HL-60/S4 treated with retinoic acid at 250 ng/mL for 4 days and 3 days (cell line): Measurements from ENCODE around the gene EME1.
"Not testable (repeated sequence)": the region's sequence is repeated elsewhere in the genome, so short reads cannot be mapped to it uniquely, and the experiment has no call there.

Experiments used
- in situ Hi-C: fragments of 300-500 bp; cut with MboI; formaldehyde crosslinking; loops from 2 replicates; pipeline ENCODE4 v1.7.0; 2022; ENCODE audit warnings: low sequenced_read_pairs

EME1 gene

DNA sequence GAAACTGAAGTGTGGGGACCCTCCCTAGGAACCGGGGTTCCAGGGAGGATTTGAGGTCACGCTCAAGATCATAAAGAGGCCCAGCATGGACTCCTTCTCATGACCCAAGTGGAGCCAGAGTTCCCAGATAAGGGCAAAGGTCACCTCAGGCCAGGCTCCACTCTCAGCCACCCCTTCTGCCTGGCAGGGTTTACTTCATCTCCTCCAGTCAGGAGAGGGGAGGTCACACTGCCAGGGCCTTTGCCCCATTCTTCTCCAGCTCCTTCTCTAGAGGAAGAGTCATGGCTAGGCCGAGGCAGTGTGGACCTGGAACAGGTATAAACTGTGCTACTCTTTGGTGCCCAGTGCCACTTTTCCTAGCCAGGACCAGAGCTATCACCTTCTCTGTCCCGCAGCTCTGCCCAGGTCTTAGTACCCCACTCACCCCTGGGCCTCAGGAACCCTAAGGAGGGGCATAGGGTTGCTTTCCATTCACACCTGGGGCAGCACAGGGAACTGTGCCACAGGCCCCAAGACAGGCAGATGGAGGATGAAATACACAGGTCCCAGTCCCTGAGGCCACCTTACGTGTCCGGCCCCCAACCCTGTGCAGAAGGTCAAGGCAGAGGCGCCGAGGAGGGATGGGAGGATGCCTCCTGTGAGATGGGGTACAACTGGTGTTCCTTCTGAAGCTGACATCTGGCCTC is 52.1 kb downstream of the EME1 start:
- in situ Hi-C loops: no loop called here

DNA sequence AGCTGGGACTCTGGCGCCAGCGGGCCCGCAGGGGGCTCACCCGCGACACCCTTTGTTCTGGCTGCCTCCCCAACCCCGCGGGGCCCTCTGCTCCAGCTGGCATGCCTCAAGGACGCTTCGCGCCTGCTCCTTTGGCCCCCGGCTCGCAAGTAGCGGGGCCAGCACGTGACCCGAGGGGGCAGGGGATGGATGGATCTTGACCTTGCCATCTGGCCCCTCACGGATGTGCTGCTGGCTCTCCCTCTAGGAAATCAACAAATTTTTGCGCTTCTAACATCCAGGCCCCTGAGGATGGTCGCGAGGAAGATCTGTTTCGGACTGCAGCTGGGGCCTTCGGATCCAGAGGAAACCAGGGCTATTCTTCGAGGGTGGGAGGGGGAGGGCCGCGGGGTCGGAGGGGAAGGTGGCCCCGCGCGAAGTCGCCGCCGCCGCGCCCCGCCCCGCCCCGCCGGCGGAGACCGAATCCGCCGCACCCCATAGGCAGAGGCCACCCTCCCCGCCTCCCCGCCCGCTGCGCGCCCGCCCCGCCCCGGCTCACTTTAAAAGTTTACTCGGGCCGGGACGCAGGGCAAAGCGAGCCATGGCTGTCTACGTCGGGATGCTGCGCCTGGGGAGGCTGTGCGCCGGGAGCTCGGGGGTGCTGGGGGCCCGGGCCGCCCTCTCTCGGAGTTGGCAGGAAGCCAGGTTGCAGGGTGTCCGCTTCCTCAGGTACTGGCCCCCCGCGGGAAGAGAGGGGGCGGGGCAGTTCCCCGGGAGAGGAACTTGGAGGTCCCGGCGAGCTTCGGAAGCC is 52.8 kb downstream of the EME1 start, which contains the start of gene ACSF2:
Gene ACSF2, plus strand, starts transcription at position 537 of the 790 bp plus-strand sequence. Its CDS starts 44 bp downstream, at position 581.
- in situ Hi-C loops: no loop called here

GRCh38 chr17:50426472-50426782 is 53.4 kb downstream of the EME1 start:
- in situ Hi-C loops: no loop called here

DNA sequence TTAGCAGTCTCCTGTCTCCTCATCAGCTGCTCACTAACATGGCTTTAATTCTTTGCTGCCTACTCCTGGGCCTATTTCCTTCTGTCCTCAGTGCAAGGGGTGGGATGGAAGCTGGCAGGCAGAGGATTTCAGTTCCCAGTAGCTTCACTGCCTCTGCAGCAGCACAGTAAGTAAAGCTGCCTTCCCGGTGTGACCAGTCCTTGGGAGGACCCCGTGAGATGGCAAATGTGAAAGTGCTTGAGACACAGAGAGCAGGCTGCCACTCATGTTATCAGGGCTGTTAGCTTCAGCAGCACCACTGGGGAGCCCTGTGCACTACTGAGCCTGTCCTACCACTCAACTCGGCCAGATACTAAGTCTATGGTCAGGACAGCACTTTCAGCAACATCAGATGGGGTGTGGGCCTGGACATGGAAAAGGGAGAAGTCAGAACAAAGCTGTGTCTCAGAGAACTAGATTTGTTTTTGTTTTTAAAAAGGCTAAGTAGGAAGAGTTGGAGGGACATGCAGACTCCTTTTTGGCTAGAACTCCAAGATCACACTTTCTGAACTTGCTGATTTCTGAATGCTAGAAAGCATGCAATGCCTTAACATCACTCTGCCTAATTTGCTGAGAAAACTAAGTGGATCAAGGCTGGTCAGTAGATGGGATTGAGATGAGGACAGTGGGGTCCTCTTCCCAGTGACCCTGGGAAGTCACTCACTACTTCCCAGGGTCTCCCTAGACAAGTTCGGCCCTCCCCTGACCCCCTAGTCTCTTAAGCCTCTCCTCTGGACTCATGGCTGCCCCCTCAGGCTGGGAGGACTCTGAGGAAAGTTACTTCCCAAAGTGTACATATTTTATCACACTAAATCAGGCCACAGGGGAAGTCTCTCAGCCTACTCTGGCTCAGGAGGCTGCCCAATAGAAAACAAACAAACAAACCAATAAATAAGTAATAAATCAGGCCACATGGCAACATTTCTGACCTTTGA is 54.1 kb downstream of the EME1 start:
- in situ Hi-C loops: no loop called here

DNA sequence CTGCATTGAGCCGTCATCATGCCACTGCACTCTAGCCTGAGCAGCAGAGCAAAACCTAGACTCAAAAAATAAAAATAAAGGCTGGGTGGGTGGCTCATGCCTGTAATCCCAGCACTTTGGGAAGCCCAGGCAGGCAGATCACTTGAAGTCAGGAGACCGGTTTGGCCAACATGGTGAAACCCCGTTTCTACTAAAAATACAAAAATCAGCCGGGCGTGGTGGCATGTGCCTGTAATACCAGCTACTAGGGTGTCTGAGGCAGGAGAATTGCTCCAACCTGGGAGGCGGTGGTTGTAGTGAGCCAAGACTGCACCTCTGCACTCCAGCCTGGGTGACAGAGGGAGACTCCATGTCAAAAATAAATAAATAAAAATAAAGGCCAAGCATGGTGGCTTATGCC is 55.1 kb downstream of the EME1 start:
- in situ Hi-C loops: not testable (repeated sequence)

- in situ Hi-C loops: no loop called here
These were observed 55.9 kb downstream of the EME1 start for GRCh38 chr17:50428831-50429424.

DNA sequence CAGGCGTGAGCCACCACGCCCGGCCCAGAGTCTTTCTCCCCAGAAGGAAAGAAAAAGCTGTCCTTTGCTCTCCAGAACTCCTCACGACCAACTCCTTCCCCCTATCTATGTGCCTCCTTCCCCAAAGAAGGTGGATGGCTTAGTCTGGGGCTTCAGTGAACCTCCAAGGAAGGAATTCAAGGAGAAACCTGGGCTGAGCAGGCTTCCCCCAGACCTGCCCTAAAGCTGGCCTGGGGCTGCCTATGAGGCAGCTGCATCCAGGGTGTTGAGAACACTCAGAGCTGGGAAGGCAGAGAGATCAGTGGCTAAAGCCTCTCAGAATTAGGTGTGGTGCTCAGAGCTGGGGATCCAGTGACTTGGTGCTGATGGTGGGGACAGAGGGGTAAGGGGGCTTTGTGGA is 56.8 kb downstream of the EME1 start:
- in situ Hi-C loops: no loop called here
